ENCODE data around the gene EFEMP2.
A peak's percentile ranks its signal among the peaks of the same experiment; 100 is the strongest.

The EFEMP2 gene

DNA sequence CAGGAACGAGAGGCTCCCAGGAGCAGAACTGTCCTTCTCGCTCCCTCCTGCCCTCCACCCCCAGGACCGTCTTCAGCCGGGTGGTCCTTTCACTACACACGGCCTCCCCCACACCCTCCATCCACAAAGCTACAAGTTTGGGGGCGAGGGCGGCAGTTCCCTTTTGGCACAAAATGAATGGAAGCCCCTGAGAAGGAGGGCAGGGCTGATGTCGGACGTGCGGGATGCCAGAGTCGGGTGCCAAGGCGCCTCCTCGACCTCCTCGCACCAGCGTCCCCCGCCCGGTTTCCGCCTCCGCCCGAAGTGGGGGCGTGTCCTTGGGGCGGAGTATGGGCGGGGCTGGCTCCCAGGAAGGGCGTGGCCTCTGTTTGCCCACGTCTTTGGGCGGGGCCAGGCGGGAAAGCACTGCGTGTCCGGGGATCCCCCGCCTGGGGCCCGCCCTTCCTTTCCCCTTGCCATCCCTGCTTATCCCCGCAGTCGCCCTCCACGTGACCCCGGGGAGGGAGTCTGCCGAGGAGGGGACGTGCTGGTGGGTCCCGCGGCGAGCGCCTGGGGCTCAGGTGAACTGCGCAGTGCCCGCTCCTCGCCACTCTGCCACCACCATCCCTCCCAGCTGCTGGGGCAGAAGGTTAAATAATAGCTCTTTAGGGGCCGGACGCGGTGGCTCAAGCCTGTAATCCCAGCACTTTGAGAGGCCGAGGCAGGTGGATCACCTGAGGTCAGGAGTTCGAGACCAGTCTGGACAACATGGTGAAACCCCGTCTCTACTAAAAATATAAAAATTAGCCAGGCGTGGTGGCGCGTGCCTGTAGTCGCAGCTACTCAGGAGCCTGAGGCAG lies 937 bp upstream of the EFEMP2 start:
- TF ChIP-seq, protein P1, sequence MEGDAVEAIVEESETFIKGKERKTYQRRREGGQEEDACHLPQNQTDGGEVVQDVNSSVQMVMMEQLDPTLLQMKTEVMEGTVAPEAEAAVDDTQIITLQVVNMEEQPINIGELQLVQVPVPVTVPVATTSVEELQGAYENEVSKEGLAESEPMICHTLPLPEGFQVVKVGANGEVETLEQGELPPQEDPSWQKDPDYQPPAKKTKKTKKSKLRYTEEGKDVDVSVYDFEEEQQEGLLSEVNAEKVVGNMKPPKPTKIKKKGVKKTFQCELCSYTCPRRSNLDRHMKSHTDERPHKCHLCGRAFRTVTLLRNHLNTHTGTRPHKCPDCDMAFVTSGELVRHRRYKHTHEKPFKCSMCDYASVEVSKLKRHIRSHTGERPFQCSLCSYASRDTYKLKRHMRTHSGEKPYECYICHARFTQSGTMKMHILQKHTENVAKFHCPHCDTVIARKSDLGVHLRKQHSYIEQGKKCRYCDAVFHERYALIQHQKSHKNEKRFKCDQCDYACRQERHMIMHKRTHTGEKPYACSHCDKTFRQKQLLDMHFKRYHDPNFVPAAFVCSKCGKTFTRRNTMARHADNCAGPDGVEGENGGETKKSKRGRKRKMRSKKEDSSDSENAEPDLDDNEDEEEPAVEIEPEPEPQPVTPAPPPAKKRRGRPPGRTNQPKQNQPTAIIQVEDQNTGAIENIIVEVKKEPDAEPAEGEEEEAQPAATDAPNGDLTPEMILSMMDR (IDR thresholded peaks at IDR 0.05; ENCODE audit: control insufficient read depth, extremely low read depth, insufficient read depth), result no peak
- peak overlapping the region; percentile 52 for H3K4me3 ChIP-seq (ENCODE audit: low read depth, low read length)
- DNase-seq (ENCODE audit: low read depth), result no peak

DNA sequence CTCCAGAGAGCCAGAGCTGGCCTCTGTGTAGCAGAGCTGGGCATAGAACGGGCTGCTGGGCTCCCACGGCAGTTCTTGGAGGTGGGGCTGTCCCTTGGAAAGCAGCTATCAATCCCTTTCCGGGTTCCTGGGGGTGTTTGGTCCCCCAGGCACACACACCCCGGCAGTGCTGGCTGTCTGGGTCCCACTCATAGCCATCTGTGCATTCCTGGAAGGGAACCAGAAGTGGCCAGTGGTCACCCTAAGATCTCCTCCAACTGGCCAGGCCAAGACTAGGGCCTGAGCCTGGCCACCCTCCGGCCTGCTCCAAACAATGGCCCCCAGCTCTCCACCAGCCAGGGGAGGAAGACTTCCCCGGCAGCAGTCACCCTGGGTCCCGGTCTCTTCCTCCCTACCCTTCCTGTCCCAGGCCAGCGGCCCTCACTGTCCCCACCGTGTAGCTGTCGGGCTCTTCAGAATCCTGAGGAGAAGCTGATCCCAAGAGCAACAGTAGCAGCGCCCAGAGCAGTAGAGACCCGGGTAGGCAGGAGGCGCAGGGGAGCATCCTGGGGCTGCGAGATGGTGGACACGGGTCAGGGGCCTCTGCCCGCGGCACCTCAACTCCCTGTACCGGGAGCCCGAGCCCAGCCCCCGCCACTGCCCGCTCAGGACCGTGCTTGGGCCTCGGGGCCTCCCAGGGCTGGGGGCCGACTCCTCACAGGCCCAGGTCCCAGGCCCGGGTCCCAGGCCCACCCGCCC lies 620 bp downstream of the EFEMP2 start:
- no peak overlapping the region for H3K4me3 ChIP-seq (ENCODE audit: low read depth, low read length)
- TF ChIP-seq, protein P1 (IDR thresholded peaks at IDR 0.05; ENCODE audit: control insufficient read depth, extremely low read depth, insufficient read depth), result no peak
- DNase-seq (ENCODE audit: low read depth), result no peak

DNA sequence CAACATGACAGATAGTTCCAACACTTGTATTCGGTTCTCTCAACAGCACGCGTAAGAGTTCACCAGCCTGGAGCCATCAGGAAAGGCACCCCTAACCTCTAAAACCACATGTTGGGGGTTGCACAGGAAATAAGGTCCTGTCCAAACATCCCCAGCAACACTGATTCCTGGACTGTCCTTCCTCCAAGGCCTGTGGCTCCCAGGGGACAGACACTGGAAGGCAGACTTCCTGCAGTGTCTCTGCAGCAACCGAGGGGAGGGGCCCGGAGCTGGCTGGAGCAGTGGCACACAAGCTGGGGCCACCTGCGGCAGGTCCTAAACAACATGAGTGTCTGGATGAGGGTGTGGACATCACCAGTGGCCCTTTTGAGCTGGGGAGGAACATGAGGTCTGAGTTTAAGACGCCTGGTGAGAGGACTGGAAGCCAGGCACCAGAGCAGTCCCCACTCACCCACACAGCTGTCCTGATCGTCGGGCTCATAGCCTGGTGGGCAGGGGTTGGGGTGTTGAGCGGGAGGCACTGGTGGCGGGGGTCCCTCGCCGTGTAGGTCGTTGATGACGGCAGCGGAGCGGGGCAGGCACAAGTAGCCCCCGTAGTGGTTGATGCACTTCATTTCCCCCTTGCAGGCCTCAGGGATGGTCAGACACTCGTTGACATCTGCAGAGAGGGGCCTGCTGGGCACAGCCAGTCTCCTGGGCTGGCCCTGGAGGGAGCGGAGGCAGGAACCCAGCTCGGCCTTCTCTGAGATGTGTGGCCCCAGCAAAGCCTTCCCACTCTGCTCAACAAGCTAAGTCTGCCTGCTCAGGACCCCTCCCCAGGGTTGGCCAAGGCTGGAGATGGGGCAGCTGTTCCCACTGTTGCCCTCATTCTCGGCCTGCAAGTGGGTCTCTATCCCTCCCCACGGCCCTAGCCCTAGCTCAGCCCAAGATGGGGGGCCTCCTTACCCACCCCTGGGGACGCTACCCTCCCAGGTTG lies 1.6 kb downstream of the EFEMP2 start:
- DNase-seq (ENCODE audit: low read depth), result no peak
- H3K4me3 ChIP-seq (ENCODE audit: low read depth, low read length), result no peak overlapping the region
- TF ChIP-seq, protein P1 (IDR thresholded peaks at IDR 0.05; ENCODE audit: control insufficient read depth, extremely low read depth, insufficient read depth), result no peak

DNA sequence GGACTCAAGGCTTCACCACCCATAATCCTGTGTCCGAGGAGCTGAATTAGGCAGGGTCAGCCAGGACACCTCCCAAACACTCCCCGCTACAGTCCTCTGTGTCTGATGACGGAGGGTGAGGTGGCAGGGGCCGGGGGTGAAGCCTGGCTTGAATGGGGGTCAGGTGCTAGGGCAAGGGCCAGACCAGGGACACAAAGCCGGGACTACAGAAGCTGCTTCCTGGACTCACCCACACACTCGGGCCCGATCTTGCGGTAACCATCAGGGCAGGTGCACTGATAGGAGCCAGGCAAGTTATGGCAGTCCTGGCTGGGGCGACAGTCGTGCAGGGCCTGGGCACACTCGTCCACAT lies 2.3 kb downstream of the EFEMP2 start:
- TF ChIP-seq, protein P1 (IDR thresholded peaks at IDR 0.05; ENCODE audit: control insufficient read depth, extremely low read depth, insufficient read depth), result no peak
- no peak overlapping the region for H3K4me3 ChIP-seq (ENCODE audit: low read depth, low read length)
- no peak for DNase-seq (ENCODE audit: low read depth)

DNA sequence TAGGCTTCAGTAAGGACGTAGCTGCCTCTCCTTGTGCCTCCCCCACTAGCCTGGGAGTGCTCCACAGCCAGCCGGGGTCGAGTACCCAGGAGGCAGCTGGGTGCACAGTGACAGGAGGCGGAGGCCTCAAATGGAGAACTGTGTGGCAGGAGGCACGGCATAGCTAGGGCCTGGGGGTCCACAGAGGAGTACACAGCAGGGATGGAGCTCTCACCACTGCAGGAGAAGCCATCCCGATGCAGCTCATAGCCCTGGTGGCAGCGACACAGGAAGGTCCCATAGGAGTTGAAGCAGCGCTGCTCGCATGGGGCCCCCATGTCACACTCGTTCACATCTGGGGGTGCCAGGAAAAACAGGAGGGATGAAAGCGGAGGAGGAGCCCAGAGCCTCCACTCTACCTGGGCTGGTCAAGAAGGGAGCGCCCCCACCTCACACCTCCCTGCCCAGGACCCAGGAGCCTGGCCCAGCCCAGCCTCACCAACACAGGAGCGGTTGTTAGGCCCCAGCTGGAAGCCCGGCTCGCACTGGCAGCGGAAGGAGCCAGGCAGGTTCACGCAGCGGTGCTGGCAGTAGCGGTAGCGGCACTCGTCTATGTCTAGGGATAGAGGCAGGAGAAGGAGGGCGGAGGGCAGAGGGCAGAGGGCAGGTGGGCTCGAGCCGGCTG lies 2.8 kb downstream of the EFEMP2 start:
- no peak overlapping the region for H3K4me3 ChIP-seq (ENCODE audit: low read depth, low read length)
- DNase-seq (ENCODE audit: low read depth), result no peak
- TF ChIP-seq, protein P1 (IDR thresholded peaks at IDR 0.05; ENCODE audit: control insufficient read depth, extremely low read depth, insufficient read depth), result no peak

DNA sequence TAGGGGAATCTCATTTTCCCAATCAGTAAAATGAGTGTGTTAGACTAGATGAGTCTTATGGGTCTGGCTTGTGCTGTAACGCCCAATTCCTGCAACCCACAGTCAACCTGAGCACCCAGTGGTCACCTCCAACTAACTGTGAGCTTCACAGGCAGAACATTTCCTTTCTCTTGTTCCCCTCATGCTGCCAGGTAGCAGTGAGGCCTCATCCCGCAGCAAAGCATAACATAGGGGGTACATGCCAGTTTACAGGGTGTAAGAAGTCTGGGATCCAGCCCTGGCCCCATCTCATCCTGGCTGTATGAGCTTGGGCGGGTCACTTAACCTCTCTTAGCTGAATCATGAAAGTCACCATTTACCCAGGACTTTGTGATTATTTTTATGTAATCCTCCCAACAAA lies 3.7 kb downstream of the EFEMP2 start:
- no peak for DNase-seq (ENCODE audit: low read depth)
- TF ChIP-seq, protein P1 (IDR thresholded peaks at IDR 0.05; ENCODE audit: control insufficient read depth, extremely low read depth, insufficient read depth), result no peak
- H3K4me3 ChIP-seq (ENCODE audit: low read depth, low read length), result no peak overlapping the region

Data from LNCaP clone FGC (cell line).